ENCODE results near the gene ABCB1.

GRCh38 chr7:87528730-87529129 lies 72.0 kb downstream of the ABCB1 start:
- TF ChIP-seq USF1 (IDR thresholded peaks at IDR 0.05) (no peak), EP300 (IDR thresholded peaks at IDR 0.05; ENCODE audit: borderline replicate concordance) (no peak), YY1 (IDR thresholded peaks at IDR 0.05; ENCODE audit: low read depth) (no peak), TEAD4 (IDR thresholded peaks at IDR 0.05) (no peak), CEBPB (IDR thresholded peaks at IDR 0.05) (no peak)
- TF ChIP-seq, protein P1, sequence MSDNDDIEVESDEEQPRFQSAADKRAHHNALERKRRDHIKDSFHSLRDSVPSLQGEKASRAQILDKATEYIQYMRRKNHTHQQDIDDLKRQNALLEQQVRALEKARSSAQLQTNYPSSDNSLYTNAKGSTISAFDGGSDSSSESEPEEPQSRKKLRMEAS (IDR thresholded peaks at IDR 0.05): no peak

Data from Ishikawa (cell line).